ENCODE results near the gene RSPO3.
"Not testable (repeated sequence)": the region's sequence is repeated elsewhere in the genome, so short reads cannot be mapped to it uniquely, and the experiment has no call there.

Gene RSPO3

DNA sequence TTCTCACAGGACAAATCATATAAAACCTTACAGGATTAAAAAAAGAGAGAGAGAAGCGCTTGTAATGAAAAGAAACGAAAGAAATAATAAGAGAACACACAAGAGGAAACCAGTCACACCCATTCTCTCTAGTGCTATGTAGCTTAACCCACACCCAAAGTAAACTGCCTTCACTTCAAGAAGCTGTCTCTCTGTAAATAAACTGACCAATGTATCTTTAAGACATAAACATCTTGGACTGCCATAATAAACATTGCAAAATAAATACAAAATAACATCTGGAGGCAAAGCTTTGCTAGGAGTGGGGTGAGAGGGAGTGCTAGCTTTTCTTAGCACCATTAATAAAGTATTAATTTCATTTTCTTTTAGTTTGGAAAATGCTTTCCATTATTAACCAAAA lies 86.6 kb downstream of the RSPO3 start:
- no peak for DNase-seq (ENCODE audit: low read depth)
- H3K4me3 ChIP-seq (ENCODE audit: low read length) = no peak overlapping the region
- TF ChIP-seq, protein P1, sequence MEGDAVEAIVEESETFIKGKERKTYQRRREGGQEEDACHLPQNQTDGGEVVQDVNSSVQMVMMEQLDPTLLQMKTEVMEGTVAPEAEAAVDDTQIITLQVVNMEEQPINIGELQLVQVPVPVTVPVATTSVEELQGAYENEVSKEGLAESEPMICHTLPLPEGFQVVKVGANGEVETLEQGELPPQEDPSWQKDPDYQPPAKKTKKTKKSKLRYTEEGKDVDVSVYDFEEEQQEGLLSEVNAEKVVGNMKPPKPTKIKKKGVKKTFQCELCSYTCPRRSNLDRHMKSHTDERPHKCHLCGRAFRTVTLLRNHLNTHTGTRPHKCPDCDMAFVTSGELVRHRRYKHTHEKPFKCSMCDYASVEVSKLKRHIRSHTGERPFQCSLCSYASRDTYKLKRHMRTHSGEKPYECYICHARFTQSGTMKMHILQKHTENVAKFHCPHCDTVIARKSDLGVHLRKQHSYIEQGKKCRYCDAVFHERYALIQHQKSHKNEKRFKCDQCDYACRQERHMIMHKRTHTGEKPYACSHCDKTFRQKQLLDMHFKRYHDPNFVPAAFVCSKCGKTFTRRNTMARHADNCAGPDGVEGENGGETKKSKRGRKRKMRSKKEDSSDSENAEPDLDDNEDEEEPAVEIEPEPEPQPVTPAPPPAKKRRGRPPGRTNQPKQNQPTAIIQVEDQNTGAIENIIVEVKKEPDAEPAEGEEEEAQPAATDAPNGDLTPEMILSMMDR (IDR thresholded peaks at IDR 0.05; ENCODE audit: insufficient read depth, low read depth, low read length, missing control alignments) = no peak

DNA sequence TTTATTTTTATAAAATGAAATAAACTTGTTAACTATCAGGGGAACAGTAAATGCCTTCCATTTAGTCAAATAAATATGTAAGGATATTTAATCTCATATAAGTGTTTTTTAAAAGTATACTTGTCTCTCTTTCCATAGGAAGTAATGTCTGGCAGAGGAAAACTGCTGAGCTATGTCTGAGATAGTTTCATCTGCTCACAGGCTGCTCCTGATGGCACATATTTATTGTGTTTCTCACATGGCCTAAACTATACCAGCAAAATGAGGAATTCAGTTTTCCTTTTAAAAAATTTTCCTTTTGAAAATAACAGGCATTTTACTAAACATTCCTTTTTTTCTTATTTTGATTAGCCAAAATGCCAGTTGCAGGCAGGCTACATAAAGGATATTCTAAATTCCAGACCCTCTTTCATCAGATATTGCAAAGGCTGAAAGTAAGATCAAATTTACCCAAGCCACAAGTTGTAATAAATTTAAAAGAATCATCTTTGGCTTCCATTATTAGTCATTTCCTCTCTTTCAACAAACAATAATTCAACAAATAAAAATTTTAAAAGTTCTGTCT lies 88.1 kb downstream of the RSPO3 start:
- no peak overlapping the region for H3K4me3 ChIP-seq (ENCODE audit: low read length)
- no peak for DNase-seq (ENCODE audit: low read depth)
- TF ChIP-seq, protein P1 (IDR thresholded peaks at IDR 0.05; ENCODE audit: insufficient read depth, low read depth, low read length, missing control alignments) = no peak

GRCh38 chr6:127207591-127208120 lies 89.2 kb downstream of the RSPO3 start:
- H3K4me3 ChIP-seq (ENCODE audit: low read length) = no peak overlapping the region
- TF ChIP-seq, protein P1 (IDR thresholded peaks at IDR 0.05; ENCODE audit: insufficient read depth, low read depth, low read length, missing control alignments) = no peak
- no peak for DNase-seq (ENCODE audit: low read depth)

DNA sequence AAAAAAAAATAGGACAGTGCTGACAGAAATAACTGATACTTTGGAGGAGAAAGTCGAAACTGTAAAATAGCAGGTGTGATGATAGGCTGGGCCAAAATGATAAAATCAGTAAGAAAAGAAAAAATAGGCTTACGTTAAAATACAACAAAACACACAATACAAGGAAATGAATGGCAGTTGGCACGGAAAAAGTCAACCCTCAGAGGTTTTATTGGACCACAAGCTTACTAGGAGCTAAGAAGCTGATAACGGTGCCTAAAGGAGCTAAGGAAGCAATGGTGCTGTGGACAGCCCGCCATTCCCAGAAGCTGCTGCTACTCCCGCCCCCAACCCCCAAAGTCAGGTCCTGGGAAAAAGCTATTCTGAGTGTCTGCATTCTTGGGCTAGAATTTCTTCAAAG lies 92.3 kb downstream of the RSPO3 start:
- no peak for DNase-seq (ENCODE audit: low read depth)

DNA sequence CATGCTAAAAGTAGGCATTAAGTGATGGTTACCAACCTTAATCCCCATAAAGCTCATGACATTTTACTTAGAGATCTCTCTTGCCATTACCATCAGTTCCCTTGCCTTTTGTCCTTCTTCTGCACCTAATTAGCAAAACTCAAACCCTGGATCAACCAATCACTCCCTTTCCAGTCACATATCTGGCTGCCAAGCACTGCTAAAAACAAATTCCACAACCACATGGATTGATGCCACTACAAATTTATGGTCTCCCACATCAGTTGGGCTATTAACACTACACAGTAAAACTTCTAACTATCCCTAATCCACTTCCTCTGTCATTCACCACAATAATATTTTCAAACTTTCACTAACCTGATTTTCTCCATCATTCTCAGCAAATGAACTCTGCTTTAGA lies 93.9 kb downstream of the RSPO3 start:
- no peak for DNase-seq (ENCODE audit: low read depth)
- no peak overlapping the region for H3K4me3 ChIP-seq (ENCODE audit: low read length)
- TF ChIP-seq, protein P1 (IDR thresholded peaks at IDR 0.05; ENCODE audit: insufficient read depth, low read depth, low read length, missing control alignments) = no peak

More for the DNA sequence above, 92.3 kb downstream of the RSPO3 start:
- TF ChIP-seq, protein P1 (IDR thresholded peaks at IDR 0.05; ENCODE audit: insufficient read depth, low read depth, low read length, missing control alignments) = no peak
- H3K4me3 ChIP-seq (ENCODE audit: low read length) = no peak overlapping the region

DNA sequence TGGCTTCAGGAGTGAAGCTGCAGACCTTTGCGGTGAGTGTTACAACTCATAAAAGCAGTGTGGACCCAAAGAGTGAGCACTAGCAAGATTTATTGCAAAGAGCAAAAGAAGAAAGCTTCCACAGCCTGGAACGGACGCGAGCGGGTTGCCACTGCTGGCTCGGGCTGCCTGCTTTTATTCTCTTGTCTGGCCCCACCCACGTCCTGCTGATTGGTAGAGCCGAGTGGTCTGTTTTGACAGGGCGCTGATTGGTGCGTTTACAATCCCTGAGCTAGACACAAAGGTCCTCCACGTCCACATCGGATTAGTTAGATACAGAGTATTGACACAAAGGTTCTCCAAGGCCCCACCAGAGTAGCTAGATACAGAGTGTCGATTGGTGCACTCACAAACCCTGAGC lies 95.6 kb downstream of the RSPO3 start:
- DNase-seq (ENCODE audit: low read depth); H3K4me3 ChIP-seq (ENCODE audit: low read length): not testable (repeated sequence)

- DNase-seq (ENCODE audit: low read depth); H3K4me3 ChIP-seq (ENCODE audit: low read length): not testable (repeated sequence)
These were observed 96.1 kb downstream of the RSPO3 start for GRCh38 chr6:127214531-127214930.

DNA sequence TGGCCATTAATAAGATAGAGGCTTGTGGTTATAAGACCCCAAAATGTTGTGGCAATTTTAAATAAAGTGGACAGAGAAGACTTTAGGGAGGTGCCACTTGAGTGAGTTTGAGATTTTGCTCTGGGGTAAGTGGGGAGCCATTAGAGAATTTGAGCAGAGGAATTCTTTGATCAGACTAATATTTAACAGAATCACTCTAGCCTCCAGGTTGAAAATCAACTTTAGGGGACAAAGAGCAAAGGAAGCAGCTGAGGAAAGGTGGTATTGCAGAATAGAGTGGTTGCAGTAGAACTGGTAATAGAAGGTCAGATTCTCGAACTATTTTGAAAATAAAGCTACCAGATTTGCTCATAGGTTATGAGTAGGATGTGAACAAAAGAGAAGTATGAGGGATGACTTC lies 97.5 kb downstream of the RSPO3 start:
- TF ChIP-seq, protein P1 (IDR thresholded peaks at IDR 0.05; ENCODE audit: insufficient read depth, low read depth, low read length, missing control alignments) = no peak
- H3K4me3 ChIP-seq (ENCODE audit: low read length) = no peak overlapping the region
- DNase-seq (ENCODE audit: low read depth) = no peak

Measured in epithelial cell of esophagus (primary cell).